GM19395 (cell line): ENCODE data around the gene KDR.

Experiments used
- ATAC-seq: cut with Tn5 transposase; IDR thresholded peaks from one replicate; pipeline ENCODE4 v1.9.1; 2021; ENCODE audit warnings: mild to moderate bottlenecking, moderate library complexity; ENCODE audit not compliant: unreplicated experiment

The KDR gene

GRCh38 chr4:55125087-55125721 is at the start of gene KDR:
Gene KDR (minus strand): TSS chr4:55125595. CDS start chr4:55125293, 302 bp downstream.
- ATAC-seq, result no peak

- no peak for ATAC-seq
These were observed 48.2 kb upstream of the KDR start for GRCh38 chr4:55173580-55173979.

GRCh38 chr4:55172694-55173287 is 47.4 kb upstream of the KDR start:
- ATAC-seq, result no peak

GRCh38 chr4:55170462-55170861 is 45.1 kb upstream of the KDR start:
- ATAC-seq, result no peak

- ATAC-seq, result no peak
These were observed 44.1 kb upstream of the KDR start for GRCh38 chr4:55169352-55169961.

- ATAC-seq, result no peak
These were observed 37.0 kb upstream of the KDR start for GRCh38 chr4:55162396-55162795.

GRCh38 chr4:55161739-55162138 is 36.3 kb upstream of the KDR start:
- no peak for ATAC-seq

GRCh38 chr4:55159851-55160250 is 34.5 kb upstream of the KDR start:
- ATAC-seq, result no peak

GRCh38 chr4:55158957-55159356 is 33.6 kb upstream of the KDR start:
- no peak for ATAC-seq

- ATAC-seq, result no peak
These were observed 32.3 kb upstream of the KDR start for GRCh38 chr4:55157559-55158277.

- ATAC-seq, result no peak
These were observed 29.5 kb upstream of the KDR start for GRCh38 chr4:55154933-55155332.

- no peak for ATAC-seq
These were observed 29.0 kb upstream of the KDR start for GRCh38 chr4:55154290-55154880.

GRCh38 chr4:55143858-55144257 is 18.5 kb upstream of the KDR start:
- no peak for ATAC-seq

- no peak for ATAC-seq
These were observed 13.0 kb upstream of the KDR start for GRCh38 chr4:55138367-55138766.

- no peak for ATAC-seq
These were observed 11.2 kb upstream of the KDR start for GRCh38 chr4:55136634-55137033.

GRCh38 chr4:55133951-55134350 is 8.6 kb upstream of the KDR start:
- ATAC-seq, result no peak

GRCh38 chr4:55132775-55133174 is 7.4 kb upstream of the KDR start:
- no peak for ATAC-seq

GRCh38 chr4:55127521-55127920 is 2.1 kb upstream of the KDR start:
- ATAC-seq, result no peak

GRCh38 chr4:55127053-55127452 is 1.7 kb upstream of the KDR start:
- no peak for ATAC-seq

GRCh38 chr4:55125763-55126541 is 557 bp upstream of the KDR start:
- ATAC-seq, result no peak
